Prostate gland (tissue), 2 donors: ENCODE data around the gene TESK2.

Source experiments
- CTCF ChIP-seq, 4 experiments: fragments of 200-600 bp in 2 of 4; fragments of 450-650 bp in 2 of 4; sonication (generic) in 2 of 4; IDR thresholded peaks; 1 replicate in 3 of 4; 2 replicates in 1 of 4; pipeline ENCODE4 v1.5.1; 2016 to 2019; ENCODE audit warnings: antibody characterized with exemption in 4 of 4, mild to moderate bottlenecking in 2 of 4, moderate library complexity in 2 of 4
- POLR2A ChIP-seq: fragments of 450-650 bp; IDR thresholded peaks from one replicate; pipeline ENCODE4 v1.6.1; 2016; ENCODE audit warnings: antibody characterized with exemption, mild to moderate bottlenecking
- POLR2AphosphoS5 ChIP-seq: sonication (generic); formaldehyde crosslinking; IDR thresholded peaks from one replicate; pipeline ENCODE4 v1.6.1; 2017; ENCODE audit warnings: antibody characterized with exemption

- TF ChIP-seq CTCF (IDR thresholded peaks at IDR 0.05) (no peak), POLR2A (no peak), POLR2AphosphoS5 (no peak)
Measured at GRCh38 chr1:45306319-45306718, 184.6 kb downstream of the TESK2 start.
